Activated CD8-positive, alpha-beta memory T cell treated with anti-CD3 and anti-CD28 coated beads, Interleukin-2, amount 50 U/mL, for 1 hour (primary cell): Measurements from ENCODE around the gene DLK2.
"Not testable (repeated sequence)": the region's sequence is repeated elsewhere in the genome, so short reads cannot be mapped to it uniquely, and the experiment has no call there.

Experiments
- DNase-seq: peaks from one replicate; pipeline ENCODE4 v3.0.0-alpha.2; 2020; ENCODE audit errors: extremely low read depth

DLK2 gene

GRCh38 chr6:43481591-43482236 is 26.4 kb upstream of the DLK2 start:
- no peak for DNase-seq

- no peak for DNase-seq
Measured at GRCh38 chr6:43481075-43481474, 25.7 kb upstream of the DLK2 start.

- DNase-seq: no peak
Measured at GRCh38 chr6:43478008-43478372, 22.6 kb upstream of the DLK2 start.

- DNase-seq: peak; percentile 78
Measured at GRCh38 chr6:43477235-43478007, 22.1 kb upstream of the DLK2 start, which contains the start of gene TJAP1. TSS of gene TJAP1 (plus strand) at chr6:43477570. CDS start at chr6:43499002, 21,432 bp downstream.

- DNase-seq: no peak
Measured at GRCh38 chr6:43476746-43477145, 21.4 kb upstream of the DLK2 start.

- DNase-seq: no peak
Measured at GRCh38 chr6:43475516-43475915, 20.2 kb upstream of the DLK2 start.

- DNase-seq: no peak
Measured at GRCh38 chr6:43472515-43472914, 17.2 kb upstream of the DLK2 start.

GRCh38 chr6:43471399-43471798 is 16.1 kb upstream of the DLK2 start:
- DNase-seq: no peak

GRCh38 chr6:43469947-43470346 is 14.6 kb upstream of the DLK2 start:
- no peak for DNase-seq

- no peak for DNase-seq
Measured at GRCh38 chr6:43468748-43469681, 13.7 kb upstream of the DLK2 start.

- no peak for DNase-seq
Measured at GRCh38 chr6:43468240-43468639, 12.9 kb upstream of the DLK2 start.

- no peak for DNase-seq
Measured at GRCh38 chr6:43467752-43468151, 12.4 kb upstream of the DLK2 start.

- not testable (repeated sequence) for DNase-seq
Measured at GRCh38 chr6:43467265-43467664, 11.9 kb upstream of the DLK2 start.

- DNase-seq: no peak
Measured at GRCh38 chr6:43465948-43466347, 10.6 kb upstream of the DLK2 start.

GRCh38 chr6:43464337-43464736 is 9.0 kb upstream of the DLK2 start:
- DNase-seq: no peak

- no peak for DNase-seq
Measured at GRCh38 chr6:43461936-43462335, 6.6 kb upstream of the DLK2 start.

- DNase-seq: no peak
Measured at GRCh38 chr6:43460032-43460431, 4.7 kb upstream of the DLK2 start.

- no peak for DNase-seq
Measured at GRCh38 chr6:43459535-43459934, 4.2 kb upstream of the DLK2 start.

GRCh38 chr6:43458154-43458553 is 2.8 kb upstream of the DLK2 start:
- not testable (repeated sequence) for DNase-seq

- no peak for DNase-seq
Measured at GRCh38 chr6:43457643-43458042, 2.3 kb upstream of the DLK2 start.

GRCh38 chr6:43454696-43455530 is 435 bp downstream of the DLK2 start:
- no peak for DNase-seq
